NCI-H510A (cell line): Measurements from ENCODE around the gene GFRAL.
"Not testable (repeated sequence)": the region's sequence is repeated elsewhere in the genome, so short reads cannot be mapped to it uniquely, and the experiment has no call there.

Experiments used
- DNase-seq: peaks from one replicate; lab custom pipeline; 2025; lab: John Stamatoyannopoulos, UW

The GFRAL gene

GRCh38 chr6:55327169-55327568 lies at the start of gene GFRAL:
Gene GFRAL, plus strand, starts transcription at chr6:55327469. Its CDS starts 86 bp downstream, at chr6:55327555.
- no peak for DNase-seq

DNA sequence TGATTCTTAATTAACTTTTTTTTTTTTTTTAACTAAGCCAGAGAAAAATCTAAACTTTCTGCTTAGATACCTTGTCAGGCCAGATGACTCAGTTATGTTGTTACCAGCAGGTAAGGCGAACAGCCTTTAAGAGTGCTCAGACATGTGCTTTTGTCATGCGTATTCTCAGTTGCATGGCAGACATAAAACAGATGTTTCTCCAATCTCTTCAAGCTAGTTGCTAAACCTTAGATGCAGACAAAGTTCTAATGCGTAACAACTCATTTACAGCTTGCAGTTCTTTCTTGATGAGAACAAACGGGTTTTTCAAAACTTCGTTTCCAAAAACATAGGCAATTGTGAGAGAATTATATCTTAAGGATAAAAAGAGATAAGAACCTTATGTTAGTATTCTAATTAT lies 49.6 kb upstream of the GFRAL start:
- DNase-seq = no peak

- DNase-seq = no peak
These were observed 46.1 kb upstream of the GFRAL start for GRCh38 chr6:55281215-55281614.

GRCh38 chr6:55282115-55282514 lies 45.2 kb upstream of the GFRAL start:
- DNase-seq = no peak

- DNase-seq = no peak
These were observed 40.4 kb upstream of the GFRAL start for GRCh38 chr6:55286824-55287223.

DNA sequence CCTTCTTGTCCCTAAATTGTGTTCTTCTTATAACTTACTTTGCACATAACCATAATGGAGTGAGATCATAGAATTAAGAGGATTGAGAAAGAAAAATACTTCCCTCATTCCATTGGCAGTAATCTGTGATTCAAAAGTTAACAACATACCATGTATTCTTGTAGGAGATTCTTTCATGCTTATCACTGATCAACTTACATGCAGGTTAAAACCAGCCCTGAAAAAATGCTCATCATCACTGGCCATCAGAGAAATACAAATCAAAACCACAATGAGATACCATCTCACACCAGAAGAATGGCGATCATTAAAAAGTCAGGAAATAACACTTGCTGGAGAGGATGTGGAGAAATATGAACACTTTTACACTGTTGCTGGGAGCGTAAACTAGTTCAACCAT lies 36.5 kb upstream of the GFRAL start:
- no peak for DNase-seq

GRCh38 chr6:55293116-55293515 lies 34.2 kb upstream of the GFRAL start:
- no peak for DNase-seq

- DNase-seq = not testable (repeated sequence)
These were observed 30.1 kb upstream of the GFRAL start for GRCh38 chr6:55297214-55297613.

GRCh38 chr6:55299286-55299985 lies 27.8 kb upstream of the GFRAL start:
- DNase-seq = no peak

GRCh38 chr6:55304747-55305146 lies 22.5 kb upstream of the GFRAL start:
- DNase-seq = no peak

- DNase-seq = no peak
These were observed 7.1 kb upstream of the GFRAL start for GRCh38 chr6:55319961-55320695.

- no peak for DNase-seq
These were observed 6.6 kb upstream of the GFRAL start for GRCh38 chr6:55320696-55321086.

GRCh38 chr6:55377150-55377549 lies 49.9 kb downstream of the GFRAL start:
- DNase-seq = no peak

GRCh38 chr6:55379471-55379870 lies 52.2 kb downstream of the GFRAL start:
- DNase-seq = no peak

DNA sequence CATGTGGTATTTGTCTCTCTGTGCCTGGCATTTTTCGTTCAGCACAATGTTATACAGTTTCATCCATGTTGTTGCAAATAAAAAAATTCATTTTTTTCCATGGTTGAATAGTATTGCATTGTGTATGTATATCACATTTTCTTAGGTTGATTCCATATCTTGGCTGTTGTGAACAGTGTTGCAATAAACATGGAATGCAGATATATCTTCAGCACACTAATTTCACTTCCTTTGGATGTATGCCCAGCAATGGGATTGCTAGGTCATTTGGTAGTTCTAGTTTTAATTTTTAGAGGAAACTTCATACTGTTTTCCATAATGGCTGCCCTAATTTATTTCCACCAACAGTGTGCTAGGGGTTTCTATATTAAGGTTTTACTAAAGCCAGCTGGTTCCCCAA lies 52.6 kb downstream of the GFRAL start:
- no peak for DNase-seq

DNA sequence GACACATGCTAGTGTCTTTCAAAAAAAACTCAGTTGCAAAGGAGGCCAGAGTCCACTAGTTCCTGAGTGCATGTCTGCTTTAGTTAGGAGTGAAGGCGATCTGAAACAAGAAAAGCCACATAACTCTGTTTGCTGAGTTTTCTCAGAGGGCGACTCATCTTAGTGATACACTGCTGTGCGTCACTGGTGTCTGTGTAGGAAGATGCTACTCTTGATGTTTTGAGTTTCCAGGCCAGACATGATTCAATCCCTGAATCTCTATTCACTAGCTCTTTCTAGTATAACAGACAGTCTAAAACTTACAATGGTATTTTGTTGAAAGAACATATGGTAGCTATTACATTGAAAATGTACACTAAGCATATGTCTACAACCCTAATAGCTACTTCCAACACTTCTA lies 60.9 kb downstream of the GFRAL start:
- DNase-seq = no peak

DNA sequence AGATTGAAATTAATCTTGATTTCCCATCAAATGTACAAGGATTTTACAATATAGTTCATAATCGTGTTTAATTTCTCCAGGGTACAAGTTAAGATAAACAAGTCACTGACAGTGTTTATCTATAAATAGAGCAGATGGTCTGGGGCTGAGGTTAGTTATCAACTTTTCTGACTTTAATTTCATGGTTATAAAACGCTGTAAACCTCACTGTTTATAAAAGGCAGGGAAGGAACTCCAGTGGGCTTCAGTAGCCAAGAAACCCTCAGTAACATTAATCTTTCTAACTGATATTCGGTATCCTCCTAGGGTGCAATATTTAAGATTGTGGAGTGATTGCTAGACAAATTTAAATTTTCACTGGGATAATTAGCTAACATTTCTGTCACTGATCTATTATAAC lies 68.6 kb downstream of the GFRAL start:
- no peak for DNase-seq

DNA sequence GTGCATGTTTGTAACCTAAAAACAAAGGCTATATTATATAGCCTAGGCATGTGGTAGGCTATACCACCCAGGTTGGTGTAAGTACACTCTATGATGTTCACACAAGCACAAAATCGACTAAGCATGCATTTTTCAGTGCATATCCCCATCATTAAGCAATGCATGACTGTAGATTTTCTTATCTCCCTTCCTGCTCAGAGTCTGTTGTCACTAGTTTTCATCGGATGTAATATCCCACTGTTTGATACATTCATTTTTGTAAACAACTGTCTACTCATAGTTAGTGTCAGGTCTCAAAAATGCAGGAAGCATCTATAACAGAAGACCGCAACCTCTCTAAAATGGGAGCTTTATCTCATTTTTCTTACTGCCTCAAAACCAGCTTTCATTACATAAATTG lies 70.7 kb downstream of the GFRAL start:
- DNase-seq = no peak

DNA sequence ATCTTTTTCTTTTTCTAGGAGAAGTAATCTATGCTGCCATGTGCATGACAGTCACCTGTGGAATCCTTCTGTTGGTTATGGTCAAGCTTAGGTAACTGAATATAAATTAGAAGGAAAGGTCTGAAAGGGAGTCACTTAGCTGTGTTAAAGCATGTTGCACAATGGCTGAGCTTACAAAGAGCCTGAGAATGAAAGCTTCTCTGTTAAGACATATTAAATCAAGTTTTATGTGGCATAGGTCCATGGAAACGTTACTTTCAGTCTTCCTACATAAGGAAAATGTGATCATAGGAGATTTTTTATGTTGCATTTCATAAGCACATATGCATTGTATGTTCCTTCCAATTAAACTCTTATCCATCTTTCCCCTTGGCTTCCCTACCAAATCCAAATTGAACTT lies 72.1 kb downstream of the GFRAL start:
- DNase-seq = no peak

GRCh38 chr6:55405474-55406235 lies 78.4 kb downstream of the GFRAL start:
- no peak for DNase-seq

DNA sequence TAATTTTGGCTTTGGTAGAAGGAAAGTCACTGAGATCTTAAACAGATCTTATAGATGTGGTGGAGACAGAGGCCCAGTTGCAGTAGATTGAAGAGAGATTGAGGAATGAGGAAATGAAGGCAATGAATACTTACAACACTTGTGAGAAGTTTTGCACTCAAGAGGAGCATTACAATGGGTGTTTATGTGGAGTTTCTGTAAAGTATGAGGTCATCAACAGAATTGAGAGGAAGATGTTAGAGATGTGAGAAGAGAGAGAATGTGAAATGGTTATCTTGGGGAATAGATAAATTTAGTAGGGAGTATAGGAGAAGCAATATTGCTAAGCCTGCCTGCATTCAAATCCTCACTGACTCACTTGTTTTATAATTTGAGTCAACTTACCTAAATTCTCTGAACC lies 83.4 kb downstream of the GFRAL start:
- no peak for DNase-seq

DNA sequence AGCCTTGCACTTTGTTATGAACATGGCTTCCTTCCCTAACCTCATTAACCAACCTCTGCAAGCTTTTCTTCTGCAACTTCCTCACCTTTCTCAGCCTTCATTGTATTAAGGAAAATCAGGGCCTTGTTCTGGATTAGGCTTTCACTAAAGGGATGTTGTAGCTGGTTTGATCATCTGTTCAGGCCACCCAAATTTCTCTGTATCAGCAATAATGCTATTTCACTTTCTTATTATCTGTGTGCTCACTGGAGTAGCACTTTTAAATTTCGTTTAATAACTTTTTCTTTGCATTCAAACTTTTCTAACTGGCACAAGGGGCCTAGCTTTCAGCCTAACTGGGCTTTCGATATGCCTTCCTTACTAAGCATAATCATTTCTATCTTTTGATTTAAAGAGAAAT lies 96.7 kb downstream of the GFRAL start:
- DNase-seq = no peak
